ENCODE measurements around the gene TRIM14. TPM values are rescaled to one million over a fixed set of nuclear protein-coding genes. Genes with fewer than 3 reads are reported as not detected.

TRIM14 gene
- total and polyA plus RNA-seq, 7 donors, result 0.13 to 2.5 (median 0.79) TPM

DNA sequence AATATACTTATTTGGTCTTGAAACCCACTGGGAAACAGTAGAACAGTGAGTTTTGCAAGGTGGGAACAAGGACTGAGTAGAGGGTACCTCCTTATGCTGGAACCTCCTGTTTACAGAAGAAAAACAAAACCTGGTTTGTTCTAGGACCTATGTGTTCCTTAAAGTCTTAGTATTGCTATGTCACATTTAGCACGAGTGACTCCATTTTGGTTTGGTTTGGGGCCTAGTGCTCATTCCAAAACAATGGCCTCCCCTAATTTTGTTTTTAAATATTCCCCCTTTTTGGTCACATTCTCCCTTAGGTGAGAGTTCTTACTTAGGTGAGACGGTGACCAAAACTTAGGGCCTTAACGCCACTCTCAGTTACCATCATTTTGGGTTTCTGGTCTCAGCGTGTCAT, 68.7 kb downstream of the TRIM14 start:
- Histone ChIP-seq H3K27ac (no peak overlapping the region), H3K9me3 (no peaks in the 10 kb centered on the region), H3K36me3 (ENCODE audit: insufficient read depth in 1 of 2, low read depth in 1 of 2) (no peaks in the 10 kb centered on the region), H3K4me3 (no peak overlapping the region), H3K4me1 (no peaks in the 10 kb centered on the region), H3K27me3 (ENCODE audit: insufficient read depth in 3 of 3, low read length in 2 of 3) (no peaks in the 10 kb centered on the region)
- intact Hi-C loops (cut with DNase I), result no loop called here
- ATAC-seq, result no peak
- WGBS, 3 donors, result 96% methylated on average over 4 of the region's 4 CpGs
- no peak for TF ChIP-seq CTCF (IDR thresholded peaks at IDR 0.05)
- no peak for DNase-seq

- 67 to 74% (median 72%) methylated on average over 1 of the region's 1 CpG for WGBS, 3 donors
- H3K36me3 ChIP-seq (ENCODE audit: insufficient read depth in 1 of 2, low read depth in 1 of 2), result no peaks in the 10 kb centered on the region
- H3K4me1 ChIP-seq, result no peaks in the 10 kb centered on the region
- no peaks in the 10 kb centered on the region for H3K27me3 ChIP-seq (ENCODE audit: insufficient read depth in 3 of 3, low read length in 2 of 3)
- ATAC-seq (no peak), DNase-seq (no peak)
- no peak overlapping the region for H3K4me3 ChIP-seq
- TF ChIP-seq CTCF (IDR thresholded peaks at IDR 0.05), result no peak
- no peaks in the 10 kb centered on the region for H3K9me3 ChIP-seq
- no peak overlapping the region for H3K27ac ChIP-seq
- intact Hi-C loops (cut with DNase I), result no loop called here
These were observed 69.5 kb downstream of the TRIM14 start for GRCh38 chr9:98049288-98050072.

- Histone ChIP-seq H3K4me1 (no peaks in the 10 kb centered on the region), H3K27ac (no peak overlapping the region), H3K9me3 (no peaks in the 10 kb centered on the region), H3K36me3 (ENCODE audit: insufficient read depth in 1 of 2, low read depth in 1 of 2) (no peaks in the 10 kb centered on the region), H3K4me3 (no peak overlapping the region), H3K27me3 (ENCODE audit: insufficient read depth in 3 of 3, low read length in 2 of 3) (no peaks in the 10 kb centered on the region)
- intact Hi-C loops (cut with DNase I), result no loop called here
- no peak for ATAC-seq
- no peak for DNase-seq
- TF ChIP-seq CTCF (IDR thresholded peaks at IDR 0.05), result no peak
- 83 to 86% (median 84%) methylated on average over 5 of the region's 5 CpGs for WGBS, 3 donors
These were observed 72.0 kb downstream of the TRIM14 start for GRCh38 chr9:98047002-98047401.

DNA sequence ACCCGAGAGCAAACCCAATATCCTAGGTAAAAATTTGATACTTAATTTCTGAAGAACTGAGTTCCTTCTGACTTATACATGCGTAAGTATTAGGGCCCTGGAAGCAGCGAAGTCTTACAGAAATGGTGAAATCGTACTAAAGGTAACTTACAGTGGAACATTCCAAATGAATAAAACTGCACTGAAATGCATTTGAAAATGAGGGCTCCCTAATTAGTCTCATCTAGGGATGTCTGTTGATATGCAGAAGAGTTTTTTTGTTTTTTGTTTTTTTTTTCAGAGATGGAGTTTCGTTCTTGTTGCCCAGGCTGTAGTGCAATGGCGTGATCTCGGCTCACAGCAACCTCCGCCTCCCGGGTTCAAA, 72.9 kb downstream of the TRIM14 start:
- H3K9me3 ChIP-seq, result no peaks in the 10 kb centered on the region
- H3K36me3 ChIP-seq (ENCODE audit: insufficient read depth in 1 of 2, low read depth in 1 of 2), result no peaks in the 10 kb centered on the region
- no peaks in the 10 kb centered on the region for H3K4me1 ChIP-seq
- intact Hi-C loops (cut with DNase I), result no loop called here
- no peak for DNase-seq
- H3K27me3 ChIP-seq (ENCODE audit: insufficient read depth in 3 of 3, low read length in 2 of 3), result no peaks in the 10 kb centered on the region
- WGBS, 3 donors, result 96 to 98% (median 96%) methylated on average over 9 of the region's 9 CpGs
- H3K27ac ChIP-seq, result no peak overlapping the region
- no peak for ATAC-seq
- no peak for TF ChIP-seq CTCF (IDR thresholded peaks at IDR 0.05)
- H3K4me3 ChIP-seq, result no peak overlapping the region

All from psoas muscle (tissue), 8 donors.